ENCODE results near the gene MROH7.

The MROH7 gene

GRCh38 chr1:54721719-54722118 lies 80.1 kb downstream of the MROH7 start:
- ChIA-PET CTCF (interaction anchor here (2.6 kb wide), 1 partner anchor 88 kb away, joined by 8 read pairs; no protein-coding TSS in a partner anchor), POLR2A (interaction anchor here (0.7 kb wide), 1 partner anchor 1038 kb away, joined by 3 read pairs; no protein-coding TSS in a partner anchor)
- no peak overlapping the region for H3K4me3 ChIP-seq (ENCODE audit: low read depth, low read length)
- no peak for TF ChIP-seq ZNF112 (tag by site-specific recombination; IDR thresholded peaks at IDR 0.05)
- TF ChIP-seq ZNF600 (tag by site-specific recombination; IDR thresholded peaks at IDR 0.05) = no peak
- TF ChIP-seq ZNF394 (tag by site-specific recombination; IDR thresholded peaks at IDR 0.05; ENCODE audit: borderline replicate concordance) = no peak
- no peak for TF ChIP-seq ZFP69B (tag by site-specific recombination; IDR thresholded peaks at IDR 0.05)
- no peak for TF ChIP-seq ZNF660 (tag by site-specific recombination; IDR thresholded peaks at IDR 0.05)
- no peak for TF ChIP-seq ZNF404 (tag by site-specific recombination; IDR thresholded peaks at IDR 0.05)
- H3K9me3 ChIP-seq (ENCODE audit: control insufficient read depth, insufficient read depth, low read depth, low read length) = no peaks in the 10 kb centered on the region
- no peak overlapping the region for H3K27ac ChIP-seq (ENCODE audit: extremely low read depth, low read depth, low read length)
- H3K36me3 ChIP-seq (ENCODE audit: control insufficient read depth in 2 of 2, insufficient read depth in 1 of 2, low read length in 2 of 2) = peaks cover 34 to 92% of the 10 kb centered on the region in 2 experiments
- H3K4me1 ChIP-seq (ENCODE audit: control insufficient read depth, insufficient read depth, low read length) = 0 out of 2 replicates have a peak, but pooled peaks cover 2% of the 10 kb centered on the region

GRCh38 chr1:54723985-54724384 lies 82.4 kb downstream of the MROH7 start:
- no peak overlapping the region for H3K27ac ChIP-seq (ENCODE audit: extremely low read depth, low read depth, low read length)
- TF ChIP-seq ATF2 (tag by site-specific recombination; IDR thresholded peaks at IDR 0.05; ENCODE audit: low read depth) (no peak), KLF10 (tag by site-specific recombination; IDR thresholded peaks at IDR 0.05) (no peak), ZNF521 (tag by site-specific recombination; IDR thresholded peaks at IDR 0.05) (no peak), GLIS2 (tag by site-specific recombination; IDR thresholded peaks at IDR 0.05) (no peak), ZNF394 (tag by site-specific recombination; IDR thresholded peaks at IDR 0.05; ENCODE audit: borderline replicate concordance) (no peak), ZBTB1 (tag by site-specific recombination; IDR thresholded peaks at IDR 0.05) (no peak), ZNF473 (tag by site-specific recombination; IDR thresholded peaks at IDR 0.05) (no peak)
- H3K9me3 ChIP-seq (ENCODE audit: control insufficient read depth, insufficient read depth, low read depth, low read length) = no peaks in the 10 kb centered on the region
- H3K4me1 ChIP-seq (ENCODE audit: control insufficient read depth, insufficient read depth, low read length) = no peaks in the 10 kb centered on the region
- no peak overlapping the region for H3K4me3 ChIP-seq (ENCODE audit: low read depth, low read length)
- ChIA-PET POLR2A (no interaction called here), CTCF (interaction anchor here (0.6 to 2.6 kb wide), 3 partner anchors 85 to 275 kb away, joined by 3 to 8 read pairs (median 3); no protein-coding TSS in a partner anchor)
- H3K36me3 ChIP-seq (ENCODE audit: control insufficient read depth in 2 of 2, insufficient read depth in 1 of 2, low read length in 2 of 2) = peaks cover 33 to 95% of the 10 kb centered on the region in 2 experiments

DNA sequence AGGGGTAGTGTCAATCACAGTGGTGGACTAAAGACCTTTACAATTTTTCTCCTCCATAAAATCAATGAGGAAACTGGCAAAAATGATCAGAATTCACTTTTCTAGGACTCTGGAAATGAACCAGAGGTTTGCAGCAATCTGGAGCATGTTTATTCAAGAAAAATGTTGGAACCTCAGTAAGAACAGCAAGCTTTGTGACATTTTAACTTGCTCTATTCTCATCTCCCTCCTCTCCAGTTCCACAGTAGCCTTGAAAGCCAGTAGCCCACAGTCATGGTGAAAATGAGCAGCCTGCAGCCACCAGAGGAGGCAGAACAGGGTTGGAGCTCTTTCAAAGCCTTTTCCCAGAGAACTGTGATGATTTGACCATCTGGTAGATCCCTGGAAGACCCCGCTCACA lies 83.2 kb downstream of the MROH7 start:
- Histone ChIP-seq H3K27ac (ENCODE audit: extremely low read depth, low read depth, low read length) (no peak overlapping the region), H3K4me1 (ENCODE audit: control insufficient read depth, insufficient read depth, low read length) (no peaks in the 10 kb centered on the region), H3K9me3 (ENCODE audit: control insufficient read depth, insufficient read depth, low read depth, low read length) (no peaks in the 10 kb centered on the region), H3K36me3 (ENCODE audit: control insufficient read depth in 2 of 2, insufficient read depth in 1 of 2, low read length in 2 of 2) (peaks cover 29 to 96% of the 10 kb centered on the region in 2 experiments), H3K4me3 (ENCODE audit: low read depth, low read length) (no peak overlapping the region)
- TF ChIP-seq OSR2 (tag by site-specific recombination; IDR thresholded peaks at IDR 0.05) = no peak
- peak; percentile 98 for TF ChIP-seq ZNF677 (tag by site-specific recombination; IDR thresholded peaks at IDR 0.05)
- no peak for TF ChIP-seq ZBTB7A (tag by site-specific recombination; IDR thresholded peaks at IDR 0.05; ENCODE audit: low read depth)
- TF ChIP-seq ZNF571 (tag by site-specific recombination; IDR thresholded peaks at IDR 0.05) = no peak
- TF ChIP-seq ZNF558 (tag by site-specific recombination; IDR thresholded peaks at IDR 0.05) = no peak
- TF ChIP-seq ZNF510 (tag by site-specific recombination; IDR thresholded peaks at IDR 0.05; ENCODE audit: insufficient replicate concordance) = no peak
- TF ChIP-seq YY1 (tag by site-specific recombination; IDR thresholded peaks at IDR 0.05) = no peak
- TF ChIP-seq INSM2 (tag by site-specific recombination; IDR thresholded peaks at IDR 0.05) = no peak
- CTCF ChIA-PET = interaction anchor here (0.7 kb wide), 1 partner anchor 275 kb away, joined by 3 read pairs; no protein-coding TSS in a partner anchor
- POLR2A ChIA-PET = no interaction called here
